GM21526 (cell line): ENCODE measurements around the gene DCUN1D1.
"Not testable (repeated sequence)": the region's sequence is repeated elsewhere in the genome, so short reads cannot be mapped to it uniquely, and the experiment has no call there.

Experiments
- ATAC-seq: cut with Tn5 transposase; IDR thresholded peaks from one replicate; pipeline ENCODE4 v1.9.1; 2021; ENCODE audit warnings: moderate library complexity; ENCODE audit not compliant: unreplicated experiment, low FRiP score

Gene DCUN1D1

DNA sequence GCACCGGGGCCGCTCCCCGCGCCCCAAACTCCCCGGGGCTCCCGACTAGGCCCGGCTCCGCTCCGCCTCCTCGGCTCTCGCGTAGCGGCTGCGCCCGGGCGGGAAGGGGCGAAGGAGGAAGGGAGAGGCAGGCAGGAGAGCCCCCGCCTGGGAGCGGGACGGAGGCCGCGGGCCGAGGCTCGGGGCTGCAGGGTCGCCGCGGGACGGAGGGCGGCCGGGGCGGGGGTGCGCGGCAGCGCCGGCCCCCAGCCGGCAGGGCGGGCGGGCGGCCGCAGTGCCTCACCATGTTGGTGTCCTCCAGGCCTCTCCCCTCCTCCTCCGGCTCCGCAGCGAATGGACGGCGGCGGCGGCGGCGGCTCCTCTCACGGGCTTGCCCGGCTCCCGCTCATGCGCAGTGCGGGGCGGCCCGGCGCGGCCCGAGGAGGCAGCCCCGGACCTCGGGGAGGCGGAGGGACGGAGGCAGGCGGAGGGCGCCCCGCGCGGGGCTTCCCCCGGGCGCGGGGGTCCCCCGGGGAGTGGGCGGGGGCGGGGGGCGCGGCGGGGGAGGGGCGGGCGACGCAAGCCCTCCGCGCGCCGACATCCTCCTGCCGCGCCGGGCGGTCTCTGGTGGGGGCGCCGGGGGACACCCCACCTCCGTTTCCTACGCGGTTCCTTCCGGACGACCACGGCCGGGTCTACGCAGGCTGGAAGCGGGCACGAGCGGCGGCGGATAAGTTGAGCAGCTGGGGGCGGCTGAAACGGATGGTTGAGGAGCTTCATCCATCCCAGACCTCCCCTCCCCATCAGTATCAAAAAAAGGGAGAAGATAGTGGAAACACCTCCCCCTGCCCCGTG is at the start of gene DCUN1D1:
Gene DCUN1D1 (minus strand): TSS at position 335 of the 834 bp plus-strand sequence. CDS start 49 bp downstream, at position 286.
- peak; percentile 85 for ATAC-seq

DNA sequence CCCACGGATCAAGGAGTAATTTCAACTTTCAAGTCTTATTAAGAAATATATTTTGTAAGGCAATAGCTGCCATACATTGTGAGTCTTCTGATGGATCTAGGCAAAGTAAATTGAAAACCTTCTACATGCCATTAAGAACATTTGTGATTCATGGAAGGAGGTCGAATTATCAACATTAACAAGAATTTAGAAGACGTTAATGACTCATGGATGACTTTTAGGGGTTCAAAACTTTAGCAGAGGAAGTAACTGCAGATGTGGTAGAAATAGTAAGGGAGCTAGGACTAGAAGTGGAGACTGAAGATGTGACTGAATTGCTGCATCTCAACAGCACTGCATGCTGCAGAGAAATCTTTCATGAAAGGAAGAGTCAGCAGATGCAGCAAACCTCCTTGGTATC is 48.1 kb upstream of the DCUN1D1 start:
- no peak for ATAC-seq

- ATAC-seq = no peak
Measured at GRCh38 chr3:183027276-183027675, 46.9 kb upstream of the DCUN1D1 start.

- ATAC-seq = no peak
Measured at GRCh38 chr3:183022936-183023516, 42.7 kb upstream of the DCUN1D1 start.

- no peak for ATAC-seq
Measured at GRCh38 chr3:183018421-183019192, 38.3 kb upstream of the DCUN1D1 start.

GRCh38 chr3:183015185-183015584 is 34.8 kb upstream of the DCUN1D1 start:
- no peak for ATAC-seq

- no peak for ATAC-seq
Measured at GRCh38 chr3:183013856-183014255, 33.5 kb upstream of the DCUN1D1 start.

GRCh38 chr3:183013074-183013473 is 32.7 kb upstream of the DCUN1D1 start:
- ATAC-seq = no peak

- ATAC-seq = no peak
Measured at GRCh38 chr3:183008800-183009199, 28.5 kb upstream of the DCUN1D1 start.

DNA sequence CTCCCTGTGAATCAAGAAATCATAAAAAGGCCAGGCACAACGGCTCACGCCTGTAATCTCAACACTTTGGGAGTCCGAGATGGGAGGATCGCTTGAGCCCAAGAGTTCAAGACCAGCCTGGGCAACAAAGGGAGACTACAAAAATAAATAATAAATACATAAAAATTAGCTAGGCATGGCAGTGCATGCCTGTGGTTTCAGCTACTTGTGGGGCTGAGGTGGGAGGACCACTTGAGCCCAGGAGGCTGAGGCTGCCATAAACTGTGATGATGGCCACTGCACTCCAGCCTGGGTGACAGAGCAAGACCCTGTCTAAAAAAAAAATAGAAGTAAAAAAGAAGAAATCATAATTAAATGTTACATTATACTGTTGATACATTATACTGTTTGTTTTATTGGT is 28.0 kb upstream of the DCUN1D1 start:
- no peak for ATAC-seq

- no peak for ATAC-seq
Measured at GRCh38 chr3:183006396-183007002, 26.2 kb upstream of the DCUN1D1 start.

DNA sequence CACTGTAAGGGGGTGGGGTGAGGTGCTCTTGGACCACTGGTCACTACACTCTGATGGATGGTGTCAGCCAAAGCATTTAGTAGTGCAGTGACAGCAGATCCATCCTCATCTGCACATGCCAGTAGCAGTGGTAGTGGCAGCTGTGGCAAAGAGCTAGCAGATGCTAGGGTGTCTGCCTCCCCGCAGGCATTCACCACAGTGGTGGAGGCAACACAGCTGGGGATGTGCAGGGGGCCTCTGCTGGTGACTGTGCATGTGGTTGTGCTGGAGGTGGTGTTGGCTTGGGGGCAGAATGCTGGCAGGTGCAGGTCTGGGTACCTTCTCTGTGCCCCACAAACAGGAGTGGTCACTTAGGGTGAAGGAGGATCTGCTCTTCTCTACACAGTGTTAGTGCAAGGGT is 19.4 kb upstream of the DCUN1D1 start:
- no peak for ATAC-seq

DNA sequence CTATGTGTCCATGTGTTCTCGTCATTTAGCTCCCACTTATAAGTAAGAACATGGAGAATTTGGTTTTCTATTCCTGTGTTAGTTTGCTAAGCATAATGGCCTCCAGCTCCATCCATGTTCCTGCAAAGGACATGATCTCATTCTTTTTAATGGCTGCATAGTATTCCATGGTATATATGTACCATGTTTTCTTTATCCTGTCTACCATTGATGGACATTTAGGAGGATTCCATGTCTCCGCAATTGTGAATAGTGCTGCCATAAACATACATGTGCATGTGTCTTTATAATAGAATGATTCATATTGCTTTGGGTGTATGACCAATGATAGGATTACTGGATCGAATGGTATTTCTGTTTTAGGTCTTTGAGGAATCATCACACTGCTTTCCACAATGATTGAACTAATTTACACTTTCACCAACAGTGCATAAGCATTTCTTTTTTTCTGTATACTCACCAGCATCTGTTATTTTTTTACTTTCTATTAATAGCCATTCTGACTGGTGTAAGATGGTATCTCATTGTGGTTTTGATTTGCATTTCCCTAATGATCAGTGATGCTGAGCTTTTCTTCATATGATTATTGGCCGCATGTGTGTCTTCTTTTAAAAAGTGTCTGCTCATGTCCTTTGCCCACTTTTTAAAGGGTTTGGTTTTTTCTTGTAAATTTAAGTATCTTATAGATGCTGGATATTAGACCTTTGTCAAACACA is 13.3 kb upstream of the DCUN1D1 start:
- ATAC-seq = not testable (repeated sequence)

DNA sequence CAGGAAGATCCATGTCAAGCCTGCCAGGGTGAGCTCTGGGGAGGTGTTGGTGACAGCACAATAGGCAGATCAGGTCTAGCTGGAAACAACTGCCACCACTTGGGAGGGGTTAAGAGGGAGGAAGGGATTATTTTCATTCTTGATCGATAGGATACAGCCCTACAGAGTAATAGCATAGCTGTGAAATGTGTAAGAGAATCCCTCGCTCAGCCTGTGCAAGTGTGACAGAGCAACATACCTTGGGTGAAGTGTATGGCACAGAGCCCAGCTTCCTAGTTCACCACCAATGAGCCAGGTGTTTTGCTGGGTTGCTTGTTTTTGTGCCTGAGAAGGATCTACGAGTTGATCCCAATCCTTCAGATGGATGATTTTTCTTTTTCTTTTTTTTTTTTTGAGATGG is 9.2 kb upstream of the DCUN1D1 start:
- ATAC-seq = no peak

DNA sequence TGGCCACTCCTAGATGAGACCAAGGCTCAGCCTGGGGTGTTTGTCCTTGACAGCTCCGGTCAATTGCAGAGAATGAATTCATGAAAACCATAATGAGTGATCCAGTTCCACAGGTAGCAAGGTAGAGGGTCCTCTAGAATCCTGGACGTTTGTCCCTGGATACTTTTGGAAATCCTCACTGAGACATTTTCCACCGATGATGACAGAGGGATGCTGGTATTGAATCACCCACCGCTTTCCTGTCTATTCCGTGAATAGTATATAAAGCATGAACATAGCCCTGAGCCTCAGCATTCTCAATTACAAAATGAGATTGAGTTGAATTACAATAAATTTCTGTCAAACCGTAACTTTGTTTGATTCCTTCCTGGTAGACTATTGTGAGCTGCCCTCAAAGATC is 5.7 kb upstream of the DCUN1D1 start:
- no peak for ATAC-seq

GRCh38 chr3:182983876-182984275 is 3.5 kb upstream of the DCUN1D1 start:
- ATAC-seq = no peak

GRCh38 chr3:182981038-182981380 is 671 bp upstream of the DCUN1D1 start:
- no peak for ATAC-seq

DNA sequence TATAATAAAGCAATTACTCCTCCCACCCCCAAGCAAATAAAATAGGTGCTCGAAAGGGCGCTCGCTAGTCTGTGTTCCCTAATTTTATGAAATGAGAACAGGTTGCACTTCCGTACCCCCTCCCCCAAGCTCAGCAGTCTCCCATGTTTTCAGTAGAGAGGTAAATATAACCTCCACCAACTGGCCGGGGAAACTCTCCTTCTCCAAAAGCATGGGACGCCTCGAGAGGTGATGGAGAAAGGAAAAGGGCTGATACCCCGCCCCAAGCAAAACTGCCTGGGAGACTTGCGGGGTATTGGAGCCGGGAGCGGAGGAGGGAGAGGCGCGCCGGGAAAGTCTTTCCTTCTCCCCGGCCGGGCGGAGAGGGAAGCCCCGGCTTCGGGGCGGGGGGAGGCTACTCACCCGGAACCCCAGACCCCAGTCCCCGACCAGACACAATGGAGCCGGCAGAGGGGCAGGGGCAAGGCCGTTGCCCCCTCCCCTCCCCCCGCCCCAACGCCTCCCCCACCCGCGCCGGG is 605 bp downstream of the DCUN1D1 start:
- ATAC-seq = peak; percentile 16

DNA sequence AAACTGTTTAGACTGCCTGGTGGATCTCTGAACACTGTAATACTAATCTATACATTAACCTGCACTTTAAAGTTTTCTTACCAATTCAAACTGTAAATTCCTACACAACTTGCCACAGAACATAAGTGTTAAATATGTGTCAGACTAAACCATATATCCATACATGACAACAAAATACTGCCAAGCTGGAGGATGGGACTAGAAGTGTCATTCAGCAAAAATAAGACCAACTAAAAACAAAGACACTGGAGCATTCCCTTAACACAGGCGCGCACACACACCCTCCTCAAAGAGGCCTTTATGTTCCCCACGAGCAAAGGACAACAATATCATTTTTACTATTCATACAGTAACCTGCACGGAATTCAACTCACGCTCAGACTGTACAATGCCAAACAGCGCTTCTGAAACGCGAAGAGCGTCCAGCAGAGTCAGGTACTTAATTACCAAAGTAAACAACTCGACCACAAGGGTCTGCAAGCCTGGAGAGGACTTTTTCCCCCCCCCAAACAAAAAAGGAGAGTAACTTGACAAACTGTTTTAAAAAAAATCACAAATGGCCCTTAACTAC is 1.1 kb downstream of the DCUN1D1 start:
- no peak for ATAC-seq

- ATAC-seq = no peak
Measured at GRCh38 chr3:182978387-182978786, 2.0 kb downstream of the DCUN1D1 start.
